Heart left ventricle (tissue), 13 donors: ENCODE data around the gene MGST3.

Experiments
- POLR2A ChIP-seq, 2 donors: fragments of 450-650 bp; IDR thresholded peaks; one replicate each; pipeline ENCODE4 v1.6.1; 2017; ENCODE audit warnings: antibody characterized with exemption in 2 of 2, mild to moderate bottlenecking in 2 of 2, moderate library complexity in 2 of 2
- TF ChIP-seq, protein P1 (sequence below), 12 donors: fragments of 200-600 bp; sonication (generic) in 4 of 12; IDR thresholded peaks; one replicate each; pipeline versions ENCODE4 v1.5.0 to v1.8.0; 2018 to 2022; ENCODE audit warnings: antibody characterized with exemption in 12 of 12, mild to moderate bottlenecking in 5 of 12
- donor health status: ischemic (EF 13 %, LVEDD 7.1; RV severe dilation, severe dysfunction).
- donor health status: DM: no; HTN: yes; CAD: no.
- donor health status: DM: no; HTN: no; CAD: no.
- donor health status: ischemic (EF 25% LVEDD 6.9; RV normal size, moderate dysfunction).
- donor health status: ischemic (EF 25% LVEDD 5.7; RV mildly dilated, moderate dysfunction).
- donor health status: ischemic (EF 35%, LVEDD 5.7; RV mildly dilated, moderate dysfunction).
- donor health status: nonischemic (EF 11% LVEDD 7.7; RV severe dilation, severe dysfunction).
- donor health status: DM: yes; HTN: yes; CAD: no.
- donor health status: PGD.
- donor health status: ischemic (EF 29% LVEDD 5.4; RV normal size, mild dysfunction).
- donor health status: nonischemic (EF 23%, LVEDD 6.1; RV moderate dilation, normal function).

DNA sequence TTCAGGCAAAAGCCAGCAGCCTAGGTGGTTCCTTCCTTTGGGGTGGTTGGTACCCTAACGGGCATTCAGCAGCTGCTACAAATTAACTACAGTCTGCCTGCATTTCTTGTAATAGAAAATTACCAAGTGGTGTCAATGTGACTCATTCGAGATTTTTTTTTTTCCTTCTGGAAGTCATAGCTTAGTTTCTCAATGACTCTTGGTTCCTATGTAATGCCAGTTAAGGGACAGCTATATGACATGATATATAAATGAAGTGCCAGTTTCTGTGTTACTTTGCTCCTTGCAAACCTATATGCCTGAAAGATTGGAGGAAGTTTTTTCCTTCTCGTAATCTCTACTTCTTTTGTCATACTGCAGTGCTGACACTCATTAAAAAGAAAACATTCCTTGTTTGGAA, 2.6 kb downstream of the MGST3 start:
- TF ChIP-seq, protein P1, sequence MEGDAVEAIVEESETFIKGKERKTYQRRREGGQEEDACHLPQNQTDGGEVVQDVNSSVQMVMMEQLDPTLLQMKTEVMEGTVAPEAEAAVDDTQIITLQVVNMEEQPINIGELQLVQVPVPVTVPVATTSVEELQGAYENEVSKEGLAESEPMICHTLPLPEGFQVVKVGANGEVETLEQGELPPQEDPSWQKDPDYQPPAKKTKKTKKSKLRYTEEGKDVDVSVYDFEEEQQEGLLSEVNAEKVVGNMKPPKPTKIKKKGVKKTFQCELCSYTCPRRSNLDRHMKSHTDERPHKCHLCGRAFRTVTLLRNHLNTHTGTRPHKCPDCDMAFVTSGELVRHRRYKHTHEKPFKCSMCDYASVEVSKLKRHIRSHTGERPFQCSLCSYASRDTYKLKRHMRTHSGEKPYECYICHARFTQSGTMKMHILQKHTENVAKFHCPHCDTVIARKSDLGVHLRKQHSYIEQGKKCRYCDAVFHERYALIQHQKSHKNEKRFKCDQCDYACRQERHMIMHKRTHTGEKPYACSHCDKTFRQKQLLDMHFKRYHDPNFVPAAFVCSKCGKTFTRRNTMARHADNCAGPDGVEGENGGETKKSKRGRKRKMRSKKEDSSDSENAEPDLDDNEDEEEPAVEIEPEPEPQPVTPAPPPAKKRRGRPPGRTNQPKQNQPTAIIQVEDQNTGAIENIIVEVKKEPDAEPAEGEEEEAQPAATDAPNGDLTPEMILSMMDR (IDR thresholded peaks at IDR 0.05), result no peak
- TF ChIP-seq POLR2A (IDR thresholded peaks at IDR 0.05), result no peak
